ENCODE data around the gene GLTPD2.

The GLTPD2 gene

GRCh38 chr17:4777969-4778760 lies 10.6 kb upstream of the GLTPD2 start:
- no peak for TF ChIP-seq Cebpa-rat (IDR thresholded peaks at IDR 0.05)
- no peaks in the 10 kb centered on the region for H4K20me1 ChIP-seq
- no peaks in the 10 kb centered on the region for H3K36me3 ChIP-seq
- peaks cover 28 to 55% (median 48%) of the 10 kb centered on the region in 10 experiments for H3K4me1 ChIP-seq
- no peak overlapping the region for H3K4me3 ChIP-seq
- no peak overlapping the region for H3K9ac ChIP-seq
- H3K27ac ChIP-seq: no peak overlapping the region
- peaks cover 11 to 13% (median 12%) of the 10 kb centered on the region in 11 experiments for H3K27me3 ChIP-seq
- H3K4me2 ChIP-seq: peak overlapping the region in 7 of 11 experiments; percentile 3 to 54 (median 24); a peak in 6 of 22 replicates
- no peaks in the 10 kb centered on the region for H3K9me3 ChIP-seq (replicated peaks in 1 of 11)

- Histone ChIP-seq H3K4me1 (peaks cover 20 to 36% (median 28%) of the 10 kb centered on the region in 10 experiments), H3K9ac (no peak overlapping the region), H3K4me2 (no peak overlapping the region), H3K27ac (no peak overlapping the region), H3K9me3 (replicated peaks in 1 of 11) (no peaks in the 10 kb centered on the region), H4K20me1 (peaks cover 0 to 3% (median 0%) of the 10 kb centered on the region in 11 experiments; a peak in 1 of 22 replicates), H3K4me3 (no peak overlapping the region), H3K36me3 (no peaks in the 10 kb centered on the region), H3K27me3 (peaks cover 34 to 36% (median 34%) of the 10 kb centered on the region in 11 experiments)
- TF ChIP-seq Cebpa-rat (IDR thresholded peaks at IDR 0.05): no peak
Measured at GRCh38 chr17:4780325-4780955, 8.3 kb upstream of the GLTPD2 start.

- TF ChIP-seq Cebpa-rat (IDR thresholded peaks at IDR 0.05): no peak
- no peak overlapping the region for H3K4me3 ChIP-seq
- H3K4me2 ChIP-seq: no peak overlapping the region
- peaks cover 0 to 10% (median 0%) of the 10 kb centered on the region in 11 experiments; a peak in 4 of 22 replicates for H4K20me1 ChIP-seq
- H3K36me3 ChIP-seq: no peaks in the 10 kb centered on the region
- peaks cover 26 to 36% (median 29%) of the 10 kb centered on the region in 10 experiments for H3K4me1 ChIP-seq
- peaks cover 45 to 58% (median 57%) of the 10 kb centered on the region in 11 experiments for H3K27me3 ChIP-seq
- H3K27ac ChIP-seq: no peak overlapping the region
- H3K9ac ChIP-seq: no peak overlapping the region
- no peaks in the 10 kb centered on the region for H3K9me3 ChIP-seq (replicated peaks in 1 of 11)
Measured at GRCh38 chr17:4782652-4783051, 6.1 kb upstream of the GLTPD2 start.

GRCh38 chr17:4785311-4786105 lies 3.3 kb upstream of the GLTPD2 start:
- peak overlapping the region in 2 of 11 experiments; percentile 36 to 49; a peak in 3 of 22 replicates for H3K9ac ChIP-seq
- no peaks in the 10 kb centered on the region for H3K36me3 ChIP-seq
- peak overlapping the region in 5 of 10 experiments; percentile 23 to 47 (median 27); a peak in 12 of 20 replicates for H3K4me3 ChIP-seq
- peaks cover 0 to 24% (median 9%) of the 10 kb centered on the region in 11 experiments; a peak in 11 of 22 replicates for H4K20me1 ChIP-seq
- H3K27me3 ChIP-seq: peaks cover 45 to 80% (median 77%) of the 10 kb centered on the region in 11 experiments
- no peak for TF ChIP-seq Cebpa-rat (IDR thresholded peaks at IDR 0.05)
- peaks cover 39 to 49% (median 44%) of the 10 kb centered on the region in 10 experiments for H3K4me1 ChIP-seq
- H3K27ac ChIP-seq: peak overlapping the region in 2 of 11 experiments; percentile 7 to 30; a peak in 1 of 22 replicates
- H3K4me2 ChIP-seq: peak overlapping the region; percentile 28 to 100 (median 51); a peak in 17 of 22 replicates
- H3K9me3 ChIP-seq (replicated peaks in 1 of 11): no peaks in the 10 kb centered on the region

GRCh38 chr17:4786106-4786511 lies 2.7 kb upstream of the GLTPD2 start, which contains the start of gene VMO1:
Gene VMO1, minus strand, starts transcription at chr17:4786364. Its CDS starts 12 bp downstream, at chr17:4786352.
- Histone ChIP-seq H3K27me3 (peaks cover 45 to 80% (median 77%) of the 10 kb centered on the region in 11 experiments), H3K4me3 (peak within 1 kb of the TSS in 5 of 10 experiments; percentile 23 to 47 (median 27); a peak in 12 of 20 replicates), H3K9ac (peak within 1 kb of the TSS in 4 of 11 experiments; percentile 2 to 49 (median 24); a peak in 4 of 22 replicates), H3K27ac (peak within 1 kb of the TSS in 3 of 11 experiments; percentile 7 to 91 (median 34); a peak in 5 of 22 replicates), H4K20me1 (peaks cover 0 to 24% (median 9%) of the 10 kb centered on the region in 11 experiments; a peak in 11 of 22 replicates), H3K9me3 (replicated peaks in 1 of 11) (no peaks in the 10 kb centered on the region), H3K4me2 (peak within 1 kb of the TSS; percentile 28 to 100 (median 51); a peak in 17 of 22 replicates), H3K4me1 (peaks cover 43 to 55% (median 50%) of the 10 kb centered on the region in 10 experiments), H3K36me3 (no peaks in the 10 kb centered on the region)
- TF ChIP-seq Cebpa-rat (IDR thresholded peaks at IDR 0.05): no peak

- H3K27me3 ChIP-seq: peaks cover 45 to 80% (median 77%) of the 10 kb centered on the region in 11 experiments
- no peak for TF ChIP-seq Cebpa-rat (IDR thresholded peaks at IDR 0.05)
- H3K36me3 ChIP-seq: no peaks in the 10 kb centered on the region
- H3K4me2 ChIP-seq: peak overlapping the region; percentile 9 to 100 (median 51); a peak in 16 of 22 replicates
- no peaks in the 10 kb centered on the region for H3K9me3 ChIP-seq (replicated peaks in 1 of 11)
- H3K9ac ChIP-seq: peak overlapping the region in 4 of 11 experiments; percentile 2 to 49 (median 24); a peak in 4 of 22 replicates
- H3K4me1 ChIP-seq: peaks cover 43 to 57% (median 51%) of the 10 kb centered on the region in 10 experiments
- peaks cover 0 to 24% (median 9%) of the 10 kb centered on the region in 11 experiments; a peak in 11 of 22 replicates for H4K20me1 ChIP-seq
- peak overlapping the region in 3 of 10 experiments; percentile 23 to 47 (median 35); a peak in 4 of 20 replicates for H3K4me3 ChIP-seq
- peak overlapping the region in 2 of 11 experiments; percentile 30 to 34; a peak in 5 of 22 replicates for H3K27ac ChIP-seq
Measured at GRCh38 chr17:4786516-4786915, 2.2 kb upstream of the GLTPD2 start.

- TF ChIP-seq Cebpa-rat (IDR thresholded peaks at IDR 0.05): no peak
- Histone ChIP-seq H3K27ac (peak overlapping the region in 4 of 11 experiments; percentile 86 to 91 (median 87); a peak in 8 of 22 replicates), H3K9ac (peak overlapping the region in 9 of 11 experiments; percentile 82 to 96 (median 86); a peak in 14 of 22 replicates), H3K27me3 (peaks cover 33 to 70% (median 64%) of the 10 kb centered on the region in 11 experiments), H4K20me1 (peaks cover 0 to 24% (median 9%) of the 10 kb centered on the region in 11 experiments; a peak in 11 of 22 replicates), H3K4me2 (peak overlapping the region; percentile 90 to 100 (median 98)), H3K9me3 (replicated peaks in 1 of 11) (no peaks in the 10 kb centered on the region), H3K4me1 (peaks cover 43 to 57% (median 51%) of the 10 kb centered on the region in 10 experiments), H3K36me3 (no peaks in the 10 kb centered on the region), H3K4me3 (peak overlapping the region; percentile 68 to 87 (median 76); a peak in 16 of 20 replicates)
Measured at GRCh38 chr17:4788159-4788806, 481 bp upstream of the GLTPD2 start.
